ENCODE data around the gene JAZF1.

- TF ChIP-seq POLR2A (IDR thresholded peaks at IDR 0.05) (no peak), CTCF (IDR thresholded peaks at IDR 0.05) (no peak)
Observed at GRCh38 chr7:28045592-28045991, 135.0 kb downstream of the JAZF1 start.
